Anterior cingulate cortex (tissue), 58 donors: ENCODE data around the gene ATXN7L2.

Experiments used
- DNase-seq, 58 donors: peaks; one replicate each; lab custom pipeline; 2025; lab: John Stamatoyannopoulos, UW

The ATXN7L2 gene

GRCh38 chr1:109475261-109475660, 8.4 kb upstream of the ATXN7L2 start:
- DNase-seq = no peak

- no peak for DNase-seq
Measured at GRCh38 chr1:109476825-109477224, 6.9 kb upstream of the ATXN7L2 start.

GRCh38 chr1:109477821-109478220, 5.9 kb upstream of the ATXN7L2 start:
- no peak for DNase-seq

- no peak for DNase-seq
Measured at GRCh38 chr1:109478806-109479205, 4.9 kb upstream of the ATXN7L2 start.

GRCh38 chr1:109479311-109479710, 4.4 kb upstream of the ATXN7L2 start:
- no peak for DNase-seq

- no peak for DNase-seq
Measured at GRCh38 chr1:109479901-109480300, 3.8 kb upstream of the ATXN7L2 start.

GRCh38 chr1:109481646-109482045, 2.1 kb upstream of the ATXN7L2 start:
- no peak for DNase-seq

- no peak for DNase-seq
Measured at GRCh38 chr1:109482242-109482641, 1.5 kb upstream of the ATXN7L2 start.

GRCh38 chr1:109482791-109483671, 674 bp upstream of the ATXN7L2 start:
- DNase-seq = peak in 40 of 58 donors; percentile 7 to 89 (median 72)

GRCh38 chr1:109484519-109484975, 842 bp downstream of the ATXN7L2 start:
- no peak for DNase-seq

GRCh38 chr1:109485001-109485400, 1.3 kb downstream of the ATXN7L2 start:
- no peak for DNase-seq

GRCh38 chr1:109487261-109487660, 3.6 kb downstream of the ATXN7L2 start:
- DNase-seq = no peak

- DNase-seq = no peak
Measured at GRCh38 chr1:109488201-109488600, 4.5 kb downstream of the ATXN7L2 start.

GRCh38 chr1:109488696-109489095, 5.0 kb downstream of the ATXN7L2 start:
- no peak for DNase-seq

GRCh38 chr1:109490029-109490933, 6.6 kb downstream of the ATXN7L2 start:
- peak in 49 of 58 donors; percentile 19 to 86 (median 54) for DNase-seq

- no peak for DNase-seq
Measured at GRCh38 chr1:109490934-109491302, 7.2 kb downstream of the ATXN7L2 start.

- DNase-seq = no peak
Measured at GRCh38 chr1:109491372-109491771, 7.7 kb downstream of the ATXN7L2 start.

GRCh38 chr1:109492779-109493178, 9.1 kb downstream of the ATXN7L2 start:
- DNase-seq = no peak

GRCh38 chr1:109493227-109493626, 9.5 kb downstream of the ATXN7L2 start:
- peak in 5 of 58 donors; percentile 19 to 67 (median 35) for DNase-seq

- peak in 57 of 58 donors; percentile 20 to 92 (median 78) for DNase-seq
Measured at GRCh38 chr1:109493805-109494539, 10.3 kb downstream of the ATXN7L2 start, which contains the start of gene CYB561D1. CYB561D1 (plus strand) TSS chr1:109494094; CDS start chr1:109494140, 46 bp downstream.
